Measurements from ENCODE around the gene CXCR5.

DNA sequence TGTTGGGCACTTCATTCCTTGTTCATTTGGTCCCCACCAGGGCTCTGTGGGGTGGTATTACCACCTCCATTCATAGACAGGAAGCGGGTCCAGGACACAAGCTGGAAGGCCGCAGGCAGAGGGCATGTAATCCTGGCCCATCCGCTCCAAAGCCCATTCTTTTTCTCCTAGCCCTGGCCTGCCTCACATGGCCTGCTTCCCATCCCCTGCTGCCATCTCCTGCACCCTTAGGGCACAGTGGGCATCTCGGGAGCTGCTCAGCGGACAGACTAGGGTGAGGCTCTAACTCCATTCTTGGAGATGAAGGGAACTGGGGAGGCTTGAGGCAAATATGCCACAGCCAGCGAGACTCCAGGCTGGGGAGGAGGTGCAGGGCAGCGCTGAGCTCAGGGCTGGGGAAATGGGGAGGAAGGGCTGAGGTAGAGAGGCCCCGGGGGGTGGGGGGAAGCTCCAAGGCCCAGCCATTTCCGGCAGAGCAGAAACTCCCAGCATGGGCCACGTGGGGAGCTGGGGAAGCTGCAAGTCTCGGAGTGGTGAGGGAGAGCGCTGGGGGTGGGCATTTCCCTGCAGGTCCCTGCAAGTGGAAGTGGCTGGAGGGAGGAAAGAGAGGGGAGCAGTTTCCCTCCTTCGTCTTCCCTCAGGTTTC, 56.4 kb downstream of the CXCR5 start:
- TF ChIP-seq, protein P1, sequence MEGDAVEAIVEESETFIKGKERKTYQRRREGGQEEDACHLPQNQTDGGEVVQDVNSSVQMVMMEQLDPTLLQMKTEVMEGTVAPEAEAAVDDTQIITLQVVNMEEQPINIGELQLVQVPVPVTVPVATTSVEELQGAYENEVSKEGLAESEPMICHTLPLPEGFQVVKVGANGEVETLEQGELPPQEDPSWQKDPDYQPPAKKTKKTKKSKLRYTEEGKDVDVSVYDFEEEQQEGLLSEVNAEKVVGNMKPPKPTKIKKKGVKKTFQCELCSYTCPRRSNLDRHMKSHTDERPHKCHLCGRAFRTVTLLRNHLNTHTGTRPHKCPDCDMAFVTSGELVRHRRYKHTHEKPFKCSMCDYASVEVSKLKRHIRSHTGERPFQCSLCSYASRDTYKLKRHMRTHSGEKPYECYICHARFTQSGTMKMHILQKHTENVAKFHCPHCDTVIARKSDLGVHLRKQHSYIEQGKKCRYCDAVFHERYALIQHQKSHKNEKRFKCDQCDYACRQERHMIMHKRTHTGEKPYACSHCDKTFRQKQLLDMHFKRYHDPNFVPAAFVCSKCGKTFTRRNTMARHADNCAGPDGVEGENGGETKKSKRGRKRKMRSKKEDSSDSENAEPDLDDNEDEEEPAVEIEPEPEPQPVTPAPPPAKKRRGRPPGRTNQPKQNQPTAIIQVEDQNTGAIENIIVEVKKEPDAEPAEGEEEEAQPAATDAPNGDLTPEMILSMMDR (IDR thresholded peaks at IDR 0.05 in 2 of 3, conservative IDR thresholded peaks at IDR 0.05 in 1 of 3; ENCODE audit: control insufficient read depth in 2 of 3, extremely low read depth in 1 of 3, insufficient read depth in 1 of 3, low read depth in 3 of 3, low read length in 3 of 3) = no peak
- TF ChIP-seq RAD21 (IDR thresholded peaks at IDR 0.05; ENCODE audit: insufficient read depth, low read depth, low read length) (no peak), CREB1 (IDR thresholded peaks at IDR 0.05; ENCODE audit: low read depth) (no peak), POLR2AphosphoS5 (IDR thresholded peaks at IDR 0.05; ENCODE audit: low read length) (no peak), BHLHE40 (IDR thresholded peaks at IDR 0.05; ENCODE audit: borderline replicate concordance in 1 of 2, low read depth in 2 of 2, low read length in 1 of 2) (no peak), SMARCA5 (IDR thresholded peaks at IDR 0.05) (no peak), HDAC2 (IDR thresholded peaks at IDR 0.05) (no peak), EZH2 (IDR thresholded peaks at IDR 0.05; ENCODE audit: borderline replicate concordance, control insufficient read depth, low read depth, low read length) (no peak), TCF12 (IDR thresholded peaks at IDR 0.05; ENCODE audit: low read depth, low read length) (no peak), JUNB (IDR thresholded peaks at IDR 0.05) (no peak), EGR1 (IDR thresholded peaks at IDR 0.05; ENCODE audit: borderline replicate concordance in 1 of 2, low read depth in 2 of 2, low read length in 2 of 2) (no peak), KAT2A (conservative IDR thresholded peaks at IDR 0.05; ENCODE audit: control insufficient read depth, low read depth, low read length) (no peak), NBN (IDR thresholded peaks at IDR 0.05) (no peak), ZZZ3 (IDR thresholded peaks at IDR 0.05; ENCODE audit: control insufficient read depth, insufficient read length, low read depth) (no peak)
